Endothelial cell of umbilical vein (primary cell): ENCODE data around the gene RASSF10. TPM values are rescaled to one million over a fixed set of nuclear protein-coding genes. Genes with fewer than 3 reads are reported as not detected.

Experiments
- BruUV-seq: library from RNA; stranded (reverse); fragments of 400-500 nt; replicated peaks from 2 replicates; lab custom pipeline; 2021; lab: Mats Ljungman, UMichigan
- CTCF ChIA-PET: fragments of 300-600, 350-600 bp; sonication (Branson Sonifier 250); formaldehyde crosslinking; loops from one replicate; lab custom pipeline; 2021; ENCODE audit warnings: antibody characterized with exemption, inconsistent platforms; lab: Charles Lee
- POLR2A ChIA-PET: fragments of 300-600, 350-600 bp; sonication (Branson Sonifier 250); formaldehyde crosslinking; loops from one replicate; lab custom pipeline; 2021; ENCODE audit warnings: antibody characterized with exemption, inconsistent platforms; lab: Charles Lee
- DNase-seq: peaks from one replicate; pipeline ENCODE4 v3.0.0-alpha.2; 2011; ENCODE audit warnings: low read depth, low spot score
- FAIRE-seq: peaks from 2 replicates; lab custom pipeline; 2011; peaks lifted over from hg19 to GRCh38; lab: Jason Lieb, UNC
- H2AFZ ChIP-seq: 2 replicates; pipeline ENCODE4 v1.6.0; 2012; ENCODE audit warnings: low read depth, low read length, control low read depth, inconsistent platforms
- H3K27ac ChIP-seq: 2 replicates; pipeline ENCODE4 v1.5.1; 2011; ENCODE audit warnings: low read depth, mild to moderate bottlenecking, control low read depth, low read length, moderate library complexity; ENCODE audit not compliant: insufficient read depth
- H3K27me3 ChIP-seq, 2 experiments: 2 replicates each; pipeline versions ENCODE4 v1.6.0 to v1.6.1; 2011; ENCODE audit warnings: low read length in 2 of 2, mixed read lengths in 1 of 2; ENCODE audit not compliant: control insufficient read depth in 2 of 2, insufficient read depth in 2 of 2
- H3K36me3 ChIP-seq, 2 experiments: 2 replicates in 1 of 2; 3 replicates in 1 of 2; pipeline ENCODE4 v1.5.1; 2011; ENCODE audit warnings: low read length in 2 of 2, mild to moderate bottlenecking in 1 of 2, moderate library complexity in 1 of 2; ENCODE audit not compliant: control insufficient read depth in 2 of 2, insufficient read depth in 2 of 2; ENCODE audit errors: extremely low read depth in 1 of 2
- H3K4me1 ChIP-seq: 3 replicates; pipeline ENCODE4 v1.5.1; 2011; ENCODE audit warnings: mild to moderate bottlenecking, low read length; ENCODE audit not compliant: control insufficient read depth, insufficient read depth; ENCODE audit errors: extremely low read depth
- H3K4me2 ChIP-seq: 2 replicates; pipeline ENCODE4 v1.6.1; 2011; ENCODE audit warnings: low read length, control low read depth, mixed read lengths; ENCODE audit not compliant: insufficient read depth
- H3K4me3 ChIP-seq, 3 experiments: fragments of 200-600 bp in 1 of 3; sonication (generic), shearing (Covaris generic) in 1 of 3; replicated peaks in 1 of 3; 2 replicates each; pipeline ENCODE4 v1.5.1; 2011 to 2016; ENCODE audit warnings: control low read depth in 3 of 3, low read length in 3 of 3, mild to moderate bottlenecking in 2 of 3, inconsistent platforms in 1 of 3, low read depth in 1 of 3, moderate library complexity in 1 of 3; ENCODE audit not compliant: insufficient read depth in 1 of 3
- H3K79me2 ChIP-seq: 2 replicates; pipeline ENCODE4 v1.6.0; 2012; ENCODE audit warnings: low read length, inconsistent platforms; ENCODE audit not compliant: control insufficient read depth, insufficient read depth
- H3K9ac ChIP-seq: replicated peaks from 2 replicates; pipeline ENCODE3; 2011; ENCODE audit warnings: low read length, control low read depth; ENCODE audit not compliant: insufficient read depth; ENCODE audit errors: extremely low read depth
- H3K9me1 ChIP-seq: replicated peaks from 3 replicates; pipeline ENCODE4 v1.6.0; 2011; ENCODE audit warnings: mild to moderate bottlenecking, low read length; ENCODE audit not compliant: control insufficient read depth, insufficient read depth; ENCODE audit errors: extremely low read depth
- H3K9me3 ChIP-seq: replicated peaks from 2 replicates; pipeline ENCODE4 v1.5.1; 2012; ENCODE audit warnings: low read length, inconsistent platforms; ENCODE audit not compliant: control insufficient read depth, insufficient read depth
- H4K20me1 ChIP-seq: replicated peaks from 2 replicates; pipeline ENCODE3; 2011; ENCODE audit warnings: mild to moderate bottlenecking, low read length; ENCODE audit not compliant: control insufficient read depth, insufficient read depth; ENCODE audit errors: extremely low read depth
- CTCF ChIP-seq, 2 donors: IDR thresholded peaks; 1 replicate in 1 of 2; 2 replicates in 1 of 2; pipeline ENCODE4 v1.5.1; 2011; ENCODE audit warnings: low read length in 2 of 2, mild to moderate bottlenecking in 2 of 2, moderate library complexity in 2 of 2, control low read depth in 1 of 2, inconsistent platforms in 1 of 2, low read depth in 1 of 2; ENCODE audit not compliant: insufficient read depth in 1 of 2; ENCODE audit errors: extremely low read depth in 1 of 2
- EZH2 ChIP-seq: IDR thresholded peaks from 2 replicates; pipeline ENCODE4 v1.6.1; 2012; ENCODE audit warnings: borderline replicate concordance, low read depth, mild to moderate bottlenecking, moderate library complexity, low read length, inconsistent platforms; ENCODE audit not compliant: severe bottlenecking
- FOS ChIP-seq: IDR thresholded peaks from 2 replicates; pipeline ENCODE4 v1.6.1; 2011; ENCODE audit warnings: mild to moderate bottlenecking, low read length, moderate library complexity, borderline replicate concordance; ENCODE audit not compliant: insufficient read depth
- GATA2 ChIP-seq: IDR thresholded peaks from 2 replicates; pipeline ENCODE4 v1.7.0; 2011; ENCODE audit warnings: low read depth, mild to moderate bottlenecking, moderate library complexity, mixed read lengths, low read length; ENCODE audit not compliant: insufficient read length, insufficient read depth
- JUN ChIP-seq: IDR thresholded peaks from 2 replicates; pipeline ENCODE4 v1.6.1; 2011; ENCODE audit warnings: borderline replicate concordance, low read depth; ENCODE audit not compliant: insufficient read length, insufficient read depth
- MYC ChIP-seq: IDR thresholded peaks from one replicate; pipeline ENCODE4 v1.6.1; 2011; ENCODE audit warnings: mild to moderate bottlenecking, low read depth, low read length
- POLR2A ChIP-seq: IDR thresholded peaks from 2 replicates; pipeline ENCODE4 v1.6.1; 2012; ENCODE audit warnings: low read depth, mild to moderate bottlenecking, control low read depth, low read length
- POLR2AphosphoS5 ChIP-seq: IDR thresholded peaks from 2 replicates; pipeline ENCODE4 v1.6.1; 2012; ENCODE audit warnings: low read depth, mild to moderate bottlenecking, control low read depth, low read length, moderate library complexity; ENCODE audit not compliant: insufficient read depth
- dilution Hi-C: fragments of 300-500 bp; cut with MboI; formaldehyde crosslinking; loops from one replicate; pipeline ENCODE4 v1.15.0; 2019; ENCODE audit warnings: low sequenced_read_pairs; ENCODE audit not compliant: extremely low pct_ligation_motif_present
- intact Hi-C: fragments of 100-400 bp; cut with micrococcal nuclease; formaldehyde crosslinking; loops from one replicate; pipeline ENCODE4 v1.10.0; 2022
- polyA plus RNA-seq, 4 experiments: library from polyadenylated mRNA; depleted of rRNA in 3 of 4; stranded (reverse) in 3 of 4; unstranded in 1 of 4; fragments of >200 nt; gene quantifications; 2 replicates each; pipeline versions ENCODE4 v1.2.1 to v1.2.3, GENCODE V29; 2011 to 2012; ENCODE audit warnings: missing spikeins in 1 of 4
- total RNA-seq: library from RNA; stranded (reverse); gene quantifications from 2 replicates; pipeline ENCODE4 v1.2.3, GENCODE V29; 2021
- TF ChIP-seq, protein P1 (sequence below): IDR thresholded peaks from 2 replicates; pipeline ENCODE4 v1.6.1; 2011; ENCODE audit not compliant: insufficient read depth, insufficient read length

RASSF10 gene
- total and polyA plus RNA-seq, 2 donors (not counting 3 experiments of a cell fraction or from before 2014, with no cell fraction given) = 0.03 TPM; not detected in 1

DNA sequence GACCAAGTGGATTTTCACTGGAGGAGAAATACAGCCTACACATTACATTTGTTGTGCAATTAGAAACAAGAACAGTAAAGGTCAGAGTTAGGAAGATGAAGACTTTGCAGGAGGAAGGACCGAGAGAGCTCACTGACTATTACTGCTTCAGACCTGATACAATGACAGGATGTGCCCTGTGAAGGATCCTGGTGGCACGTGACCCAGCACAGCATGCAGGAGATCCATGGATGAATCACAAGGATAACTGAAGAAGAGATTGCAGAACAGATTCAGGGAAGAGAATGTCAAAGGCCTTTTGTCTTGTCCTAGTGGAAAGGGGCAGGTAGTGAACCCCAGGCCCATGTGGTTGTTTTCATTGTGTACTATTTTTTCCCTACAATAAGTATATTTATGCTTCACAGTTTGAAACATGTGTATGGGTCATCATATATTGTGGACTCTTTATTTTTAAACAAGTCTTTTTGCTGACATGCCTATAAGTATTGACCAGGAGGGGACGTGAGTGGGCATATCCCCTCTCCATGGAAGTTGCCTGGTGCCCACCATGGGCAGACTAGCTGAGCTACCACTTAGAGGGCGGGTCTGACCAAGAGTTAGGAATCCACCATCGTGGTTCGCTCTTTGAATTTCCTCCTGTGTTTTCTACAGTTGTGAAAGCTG is 44.3 kb downstream of the RASSF10 start:
- no TSS peak for BruUV-seq
- ChIA-PET POLR2A (no interaction called here), CTCF (no interaction called here)
- Histone ChIP-seq H3K4me1 (no peaks in the 10 kb centered on the region), H3K4me3 (no peak overlapping the region), H3K36me3 (no peaks in the 10 kb centered on the region), H3K27me3 (peaks cover 11 to 23% of the 10 kb centered on the region in 2 experiments), H2AFZ (no peak overlapping the region), H3K27ac (no peak overlapping the region), H3K4me2 (no peak overlapping the region), H3K9me3 (no peaks in the 10 kb centered on the region), H3K9me1 (no peaks in the 10 kb centered on the region), H4K20me1 (no peaks in the 10 kb centered on the region), H3K79me2 (no peaks in the 10 kb centered on the region), H3K9ac (no peak overlapping the region)
- intact Hi-C loops (no loop called here), dilution Hi-C loops (no loop called here)
- no peak for FAIRE-seq
- TF ChIP-seq POLR2A (no peak), FOS (no peak), MYC (no peak), POLR2AphosphoS5 (no peak)
- no peak for DNase-seq

- CTCF ChIA-PET = no interaction called here
Measured at GRCh38 chr11:13054278-13054677, 45.2 kb downstream of the RASSF10 start.

More at GRCh38 chr11:13054278-13054677, 45.2 kb downstream of the RASSF10 start:
- POLR2A ChIA-PET = no interaction called here
- no peak for TF ChIP-seq GATA2
- TF ChIP-seq EZH2 = no peak
- TF ChIP-seq FOS = no peak
- TF ChIP-seq JUN = no peak
- no peak for TF ChIP-seq POLR2AphosphoS5
- TF ChIP-seq, protein P1, sequence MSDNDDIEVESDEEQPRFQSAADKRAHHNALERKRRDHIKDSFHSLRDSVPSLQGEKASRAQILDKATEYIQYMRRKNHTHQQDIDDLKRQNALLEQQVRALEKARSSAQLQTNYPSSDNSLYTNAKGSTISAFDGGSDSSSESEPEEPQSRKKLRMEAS = no peak
- no peak for TF ChIP-seq MYC
- TF ChIP-seq POLR2A = no peak
- no peak for TF ChIP-seq CTCF (IDR thresholded peaks at IDR 0.05; ENCODE audit: extremely low read depth in 1 of 2, insufficient read depth in 1 of 2, low read depth in 1 of 2, low read length in 2 of 2)
- FAIRE-seq (no peak), DNase-seq (no peak)
- Histone ChIP-seq H3K4me3 (no peak overlapping the region), H3K9ac (no peak overlapping the region), H3K9me1 (no peaks in the 10 kb centered on the region), H3K4me1 (no peaks in the 10 kb centered on the region), H2AFZ (no peak overlapping the region), H3K4me2 (no peak overlapping the region), H3K27me3 (peaks cover 11 to 23% of the 10 kb centered on the region in 2 experiments), H3K36me3 (no peaks in the 10 kb centered on the region), H4K20me1 (no peaks in the 10 kb centered on the region), H3K27ac (no peak overlapping the region), H3K79me2 (no peaks in the 10 kb centered on the region), H3K9me3 (no peaks in the 10 kb centered on the region)
- no TSS peak for BruUV-seq
- dilution Hi-C loops (no loop called here), intact Hi-C loops (no loop called here)
